GM21619 (cell line): ENCODE results near the gene LNPK.
"Not testable (repeated sequence)": the region's sequence is repeated elsewhere in the genome, so short reads cannot be mapped to it uniquely, and the experiment has no call there.

Experiments used
- ATAC-seq: cut with Tn5 transposase; IDR thresholded peaks from one replicate; pipeline ENCODE4 v1.9.1; 2021; ENCODE audit not compliant: unreplicated experiment

Gene LNPK

GRCh38 chr2:175913849-175914743 is 88.0 kb downstream of the LNPK start:
- ATAC-seq, result not testable (repeated sequence)

- not testable (repeated sequence) for ATAC-seq
These were observed 88.8 kb downstream of the LNPK start for GRCh38 chr2:175913267-175913666.

GRCh38 chr2:175904035-175904434 is 98.0 kb downstream of the LNPK start:
- no peak for ATAC-seq

GRCh38 chr2:175903384-175903936 is 98.6 kb downstream of the LNPK start:
- ATAC-seq, result no peak

GRCh38 chr2:175895957-175896356 is 106.1 kb downstream of the LNPK start:
- ATAC-seq, result not testable (repeated sequence)

- no peak for ATAC-seq
These were observed 110.0 kb downstream of the LNPK start for GRCh38 chr2:175892046-175892445.

GRCh38 chr2:175890636-175891242 is 111.3 kb downstream of the LNPK start:
- no peak for ATAC-seq

GRCh38 chr2:175889701-175890302 is 112.3 kb downstream of the LNPK start:
- ATAC-seq, result no peak

GRCh38 chr2:175887776-175888175 is 114.3 kb downstream of the LNPK start:
- no peak for ATAC-seq

- no peak for ATAC-seq
These were observed 117.2 kb downstream of the LNPK start for GRCh38 chr2:175884697-175885393.

GRCh38 chr2:175883586-175884194 is 118.4 kb downstream of the LNPK start:
- ATAC-seq, result no peak

GRCh38 chr2:175879679-175880078 is 122.4 kb downstream of the LNPK start:
- no peak for ATAC-seq

- no peak for ATAC-seq
These were observed 124.1 kb downstream of the LNPK start for GRCh38 chr2:175877845-175878544.

GRCh38 chr2:175874291-175874690 is 127.8 kb downstream of the LNPK start:
- ATAC-seq, result no peak
